Body of pancreas (tissue), 4 donors: ENCODE results near the gene ZG16.

ENCODE experiments used
- CTCF ChIP-seq, 7 experiments: fragments of 450-650 bp in 4 of 7; fragments of 200-600 bp in 3 of 7; sonication (generic) in 3 of 7; IDR thresholded peaks; one replicate each; pipeline ENCODE4 v1.5.1; 2016 to 2019; ENCODE audit warnings: antibody characterized with exemption in 7 of 7
- POLR2A ChIP-seq, 3 donors: fragments of 450-650 bp; IDR thresholded peaks; one replicate each; pipeline ENCODE4 v1.6.1; 2016; ENCODE audit warnings: antibody characterized with exemption in 3 of 3, mild to moderate bottlenecking in 2 of 3

GRCh38 chr16:29779474-29779873 lies 1.4 kb downstream of the ZG16 start:
- TF ChIP-seq POLR2A (IDR thresholded peaks at IDR 0.05) (no peak), CTCF (IDR thresholded peaks at IDR 0.05) (no peak)
